Activated CD4-positive, alpha-beta T cell treated with anti-CD3 and anti-CD28 coated beads, Interleukin-2, amount 50 U/mL, for 16 hours (primary cell): ENCODE data around the gene R3HDM2.
"Not testable (repeated sequence)": the region's sequence is repeated elsewhere in the genome, so short reads cannot be mapped to it uniquely, and the experiment has no call there.

Source experiments
- DNase-seq: peaks from one replicate; pipeline ENCODE4 v3.0.0-alpha.2; 2020

R3HDM2 gene

DNA sequence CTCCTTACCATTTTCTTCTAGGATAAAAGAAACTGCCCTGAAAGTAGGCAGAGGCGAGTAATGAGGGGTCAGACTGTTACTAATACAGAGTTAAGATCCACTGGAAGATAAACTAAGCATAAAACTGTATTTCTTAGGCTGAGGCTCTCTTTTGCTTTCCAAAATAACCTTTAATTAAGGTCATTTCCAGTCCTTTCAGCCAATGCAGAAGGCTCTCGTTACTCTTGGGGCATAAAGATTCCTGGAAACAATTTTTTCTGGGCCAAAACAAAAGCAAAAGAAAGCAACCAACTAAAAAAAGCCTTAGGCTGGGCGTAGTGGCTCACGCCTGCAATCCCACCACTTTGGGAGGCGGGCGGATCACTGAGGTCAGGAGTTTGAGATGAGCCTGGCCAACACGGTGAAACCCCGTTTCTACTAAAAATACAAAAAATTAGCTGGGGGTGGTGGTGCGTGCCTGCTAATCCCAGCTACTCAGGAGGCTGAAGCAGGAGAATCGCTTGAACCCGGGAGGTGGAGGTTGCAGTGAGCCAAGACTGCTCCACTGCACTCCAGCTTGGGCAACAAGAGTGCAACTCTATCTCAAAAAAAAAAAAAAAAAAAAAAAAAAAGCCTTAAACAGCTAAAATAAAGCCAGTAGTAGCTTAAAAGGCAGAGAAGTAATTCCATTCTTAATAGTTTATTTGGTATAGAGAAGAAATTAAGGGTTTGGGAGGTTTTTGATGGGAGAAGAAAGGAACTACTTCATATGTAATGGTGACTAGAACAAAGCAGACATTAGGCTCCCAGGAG is 111.0 kb downstream of the R3HDM2 start:
- DNase-seq, result no peak

GRCh38 chr12:57315681-57316080 is 115.2 kb downstream of the R3HDM2 start:
- DNase-seq, result no peak

DNA sequence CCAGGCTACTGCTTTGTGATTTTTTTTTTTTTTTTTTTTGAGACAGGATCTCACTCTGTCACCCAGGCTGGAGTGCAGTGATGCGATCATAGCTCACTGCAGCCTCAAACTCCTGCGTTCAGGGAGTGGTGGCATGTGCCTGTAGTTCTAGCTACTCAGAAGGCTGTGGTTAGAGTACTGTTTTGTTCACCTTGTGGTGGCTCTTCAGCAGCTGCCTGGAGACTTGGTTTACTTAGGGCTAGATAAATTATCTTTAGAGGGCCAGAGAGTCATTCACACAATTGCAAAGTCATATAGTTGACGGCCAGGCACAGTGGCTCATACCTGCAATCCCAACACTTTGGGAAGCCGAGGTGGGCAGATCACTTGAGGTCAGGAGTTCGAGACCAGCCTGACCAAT is 118.6 kb downstream of the R3HDM2 start:
- not testable (repeated sequence) for DNase-seq

DNA sequence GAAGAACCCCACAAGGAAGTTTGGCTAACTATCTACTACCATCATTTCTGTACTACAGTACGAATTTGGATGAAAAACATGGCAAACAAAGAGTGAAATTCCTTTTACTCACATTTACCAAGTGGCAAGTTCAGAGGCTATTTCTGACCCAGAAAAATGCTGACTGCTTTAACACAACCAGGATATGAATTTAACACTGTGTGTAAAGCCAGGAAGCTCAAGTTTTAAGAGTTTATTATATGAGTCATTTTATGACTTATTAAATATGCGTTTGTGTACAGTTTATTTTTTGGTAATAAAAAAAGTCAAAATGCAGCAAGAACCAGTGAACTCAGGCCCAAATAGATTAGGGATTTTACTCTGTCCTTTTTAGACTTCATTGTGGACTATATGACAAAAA is 121.4 kb downstream of the R3HDM2 start:
- DNase-seq, result no peak

DNA sequence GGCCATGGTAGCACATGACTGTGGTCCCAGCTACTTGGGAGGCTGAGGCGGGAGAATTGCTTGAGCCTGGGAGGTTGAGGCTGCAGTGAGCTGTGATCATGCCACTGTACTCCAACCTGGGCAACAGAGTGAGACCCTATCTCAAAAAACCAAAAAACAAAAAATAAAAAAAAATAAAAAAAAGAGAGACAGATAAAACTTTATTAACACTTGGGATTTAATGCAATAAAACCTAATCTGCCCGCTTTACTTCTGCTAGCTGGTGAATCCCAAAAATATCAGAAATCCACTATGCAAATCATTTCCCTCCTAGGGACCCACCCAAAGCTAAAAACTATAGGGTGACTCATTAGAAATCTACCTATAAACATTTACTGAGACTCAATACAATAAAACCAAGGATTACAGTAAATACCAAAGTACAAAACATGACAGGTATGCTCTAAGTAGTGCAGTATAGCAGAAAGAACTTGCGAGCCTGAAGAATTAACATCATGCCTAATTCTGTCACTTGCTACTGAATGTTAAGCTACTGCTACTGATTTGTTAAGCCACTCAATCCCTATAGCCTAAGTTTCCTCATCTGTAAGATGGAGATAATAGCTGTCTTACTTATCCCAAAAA is 129.8 kb downstream of the R3HDM2 start:
- DNase-seq, result no peak

- DNase-seq, result no peak
Observed at GRCh38 chr12:57299514-57300016, 131.3 kb downstream of the R3HDM2 start.

GRCh38 chr12:57296291-57296690 is 134.6 kb downstream of the R3HDM2 start:
- no peak for DNase-seq

DNA sequence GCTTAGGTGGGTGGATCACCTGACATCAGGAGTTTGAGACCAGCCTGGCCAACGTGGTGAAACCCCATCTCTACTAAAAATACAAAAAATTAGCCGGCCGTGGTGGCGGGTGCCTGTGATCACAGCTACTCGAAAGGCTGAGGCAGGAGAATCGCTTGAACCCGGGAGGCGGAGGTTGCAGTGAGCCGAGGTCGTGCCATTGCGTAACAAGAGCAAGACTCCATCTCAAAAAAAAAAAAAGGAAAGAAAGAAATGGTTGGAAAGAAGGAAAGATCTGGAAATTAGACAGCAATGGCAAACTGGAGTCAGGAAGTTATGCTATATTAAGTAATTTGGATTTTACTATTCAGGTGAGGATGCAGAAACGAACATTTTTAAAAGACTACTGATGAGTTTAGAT is 148.8 kb downstream of the R3HDM2 start:
- not testable (repeated sequence) for DNase-seq

- DNase-seq, result peak; percentile 85
Observed at GRCh38 chr12:57280211-57281062, 150.4 kb downstream of the R3HDM2 start.

- no peak for DNase-seq
Observed at GRCh38 chr12:57278465-57279381, 152.1 kb downstream of the R3HDM2 start.

GRCh38 chr12:57276935-57277563 is 153.8 kb downstream of the R3HDM2 start:
- DNase-seq, result peak; percentile 21

DNA sequence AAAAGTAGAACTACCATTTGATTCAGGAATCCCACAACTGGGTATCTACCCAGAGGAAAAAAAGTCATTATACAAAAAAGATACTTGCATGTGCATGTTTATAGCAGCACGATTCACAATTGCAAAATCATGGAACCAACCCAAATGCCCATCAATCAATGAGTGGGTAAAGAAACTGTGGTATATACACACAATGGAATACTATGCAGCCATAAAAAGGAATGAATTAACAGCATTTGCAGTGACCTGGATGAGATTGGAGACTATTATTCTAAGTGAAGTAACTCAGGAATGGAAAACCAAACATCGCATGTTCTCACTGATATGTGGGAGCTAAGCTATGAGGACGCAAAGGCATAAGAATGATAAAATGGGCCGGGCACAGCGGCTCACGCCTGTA is 154.6 kb downstream of the R3HDM2 start:
- DNase-seq, result not testable (repeated sequence)

- no peak for DNase-seq
Observed at GRCh38 chr12:57273516-57273915, 157.3 kb downstream of the R3HDM2 start.

DNA sequence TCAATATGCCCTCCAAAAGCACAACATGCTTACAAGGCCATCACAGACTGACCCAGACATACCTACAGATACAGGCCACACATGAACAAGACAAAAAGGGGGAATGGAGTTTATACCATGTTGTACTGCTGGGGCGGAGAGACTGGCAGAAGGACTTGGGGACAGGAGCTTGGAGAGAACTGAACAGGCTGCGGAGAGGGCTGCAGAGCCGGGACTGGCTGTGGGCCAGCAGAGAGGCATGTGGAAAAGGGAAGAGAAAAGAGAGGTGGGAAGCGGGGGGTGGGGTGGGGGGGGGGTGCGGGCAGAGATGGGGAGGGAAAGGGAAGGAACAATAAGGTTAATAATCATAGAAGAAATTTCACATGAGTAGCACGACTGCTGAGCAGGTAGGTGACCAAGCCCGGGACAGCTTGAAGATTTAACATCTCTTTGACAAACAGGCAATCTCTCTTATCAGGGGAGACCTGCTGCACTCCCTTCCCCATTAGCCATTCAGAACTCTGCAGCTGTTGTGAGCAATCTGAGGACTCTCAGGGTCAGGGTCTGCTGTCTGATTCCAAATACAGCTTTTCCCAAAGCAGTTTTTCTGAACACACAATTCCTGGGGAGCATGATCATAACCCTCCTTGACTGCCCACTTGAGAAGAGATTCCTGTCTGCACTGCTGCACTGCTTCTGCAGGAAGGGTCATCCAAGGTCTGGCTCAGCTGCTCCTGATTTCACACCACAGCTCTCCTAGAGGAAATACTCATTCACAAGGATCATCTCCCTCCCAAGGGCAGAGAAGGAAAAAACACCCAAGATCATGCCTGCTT is 158.3 kb downstream of the R3HDM2 start:
- DNase-seq, result no peak

- DNase-seq, result no peak
Observed at GRCh38 chr12:57270966-57271470, 159.8 kb downstream of the R3HDM2 start.

GRCh38 chr12:57268264-57268663 is 162.6 kb downstream of the R3HDM2 start:
- peak; percentile 9 for DNase-seq

DNA sequence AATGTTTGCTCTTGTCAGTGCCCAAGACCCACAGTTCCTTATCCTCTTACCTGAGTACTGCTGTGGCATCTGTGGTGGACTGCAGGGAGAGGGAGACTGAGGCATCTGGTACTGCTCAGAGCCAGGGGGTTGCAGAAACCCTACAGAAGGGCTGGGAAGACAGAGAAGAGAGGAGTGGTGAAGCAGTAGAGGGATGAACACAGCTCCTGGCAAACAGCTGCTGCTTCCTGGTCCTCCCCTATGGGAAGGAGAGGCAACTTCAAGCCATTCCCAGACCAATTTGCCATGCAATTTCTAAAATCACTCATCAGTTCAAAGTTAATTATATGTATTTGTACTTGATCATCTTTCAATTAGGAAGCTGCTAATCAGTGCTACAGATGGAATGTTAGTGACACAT is 164.2 kb downstream of the R3HDM2 start:
- no peak for DNase-seq

DNA sequence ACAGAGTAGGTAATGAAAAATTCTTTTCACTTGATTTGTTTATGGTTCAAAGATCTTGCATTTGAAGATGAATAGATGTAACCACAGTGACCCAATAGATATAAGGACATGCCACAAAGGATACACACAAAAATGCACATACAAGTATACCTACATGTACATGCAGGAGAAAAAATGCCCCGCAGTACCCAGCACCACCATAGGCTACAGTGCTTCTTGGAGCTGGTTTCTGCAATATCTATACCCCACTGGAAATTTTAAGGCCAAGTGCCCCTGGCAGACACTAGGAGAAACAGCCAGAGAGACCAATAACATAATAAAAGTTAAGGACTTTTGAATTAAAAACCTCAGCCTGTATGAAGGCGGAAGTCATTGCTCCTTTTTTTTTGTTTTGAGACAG is 167.7 kb downstream of the R3HDM2 start:
- no peak for DNase-seq

DNA sequence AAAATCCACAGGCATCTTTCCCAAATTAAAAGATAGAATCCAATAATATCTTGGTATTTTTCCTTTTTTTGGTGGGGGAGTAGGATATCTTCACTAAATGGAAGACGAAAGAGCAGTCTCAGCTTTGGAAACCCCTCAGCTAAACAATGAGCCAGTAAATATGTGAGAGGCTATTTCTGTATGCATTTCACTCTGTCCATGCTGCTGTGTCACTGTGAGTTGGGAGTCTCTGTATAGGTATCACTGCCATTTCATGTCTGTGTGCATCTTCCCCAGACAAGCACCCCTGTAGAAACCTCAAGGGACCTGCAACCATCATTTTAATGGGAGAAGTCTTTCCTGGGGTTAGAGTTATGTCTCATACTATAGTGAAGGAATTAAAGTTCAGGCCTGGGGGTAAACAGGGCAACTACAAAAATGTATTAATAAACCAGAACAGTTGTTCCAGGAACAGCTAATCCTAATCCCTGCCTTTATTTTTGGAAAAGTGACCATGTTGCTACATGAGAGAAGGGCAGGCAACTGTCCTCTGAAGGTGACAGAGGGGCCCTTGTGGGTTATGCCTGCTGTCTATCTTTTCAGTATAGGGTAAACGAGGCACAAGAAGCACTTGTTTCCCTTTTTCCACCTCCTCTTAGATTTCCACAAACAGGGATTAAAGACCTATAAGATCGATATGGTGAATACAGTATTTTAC is 168.6 kb downstream of the R3HDM2 start:
- no peak for DNase-seq

GRCh38 chr12:57261428-57261865 is 169.4 kb downstream of the R3HDM2 start:
- DNase-seq, result no peak
